WTC11 (cell line): ENCODE measurements around the gene NRXN3. TPM values are rescaled to one million over a fixed set of nuclear protein-coding genes. Genes with fewer than 3 reads are reported as not detected.

ENCODE experiments used
- ATAC-seq: fragments of 200-7000 bp; cut with Tn5 transposase; 2 replicates; pipeline ENCODE4 v1.10.0; 2021; ENCODE audit warnings: mild to moderate bottlenecking, moderate library complexity
- CTCF ChIA-PET: fragments of 300-600 bp; sonication (Branson Sonifier 250); formaldehyde crosslinking; loops from one replicate; lab custom pipeline; 2021; ENCODE audit warnings: antibody characterized with exemption; lab: Charles Lee
- POLR2A ChIA-PET: fragments of 350-600 bp; sonication (Branson Sonifier 250); formaldehyde crosslinking; loops from one replicate; lab custom pipeline; 2021; ENCODE audit warnings: antibody characterized with exemption; lab: Charles Lee
- DNase-seq: peaks from one replicate; pipeline ENCODE4 v3.0.0; 2021; ENCODE audit warnings: low spot score
- H3K27ac Mint-ChIP-seq: 2 replicates; pipeline ENCODE4 v1.8.0; 2021; ENCODE audit warnings: mixed read lengths
- H3K27me3 Mint-ChIP-seq: 2 replicates; pipeline ENCODE4 v1.8.0; 2021; ENCODE audit warnings: low read depth, mild to moderate bottlenecking, moderate library complexity, mixed read lengths
- H3K36me3 Mint-ChIP-seq: 2 replicates; pipeline ENCODE4 v1.8.0; 2021; ENCODE audit warnings: mixed read lengths
- H3K4me1 Mint-ChIP-seq: 2 replicates; pipeline ENCODE4 v1.8.0; 2022; ENCODE audit warnings: mixed read lengths
- H3K4me3 Mint-ChIP-seq: 2 replicates; pipeline ENCODE4 v1.8.0; 2021; ENCODE audit warnings: mild to moderate bottlenecking, moderate library complexity, mixed read lengths
- H3K9me3 Mint-ChIP-seq: 2 replicates; pipeline ENCODE4 v1.8.0; 2021; ENCODE audit warnings: mixed read lengths
- ATF6 ChIP-seq: sonication (generic); formaldehyde crosslinking; IDR thresholded peaks from 2 replicates; pipeline ENCODE4 v1.8.1; 2023; ENCODE audit warnings: mild to moderate bottlenecking, missing genetic modification reagents
- CREB1 ChIP-seq: sonication (generic); formaldehyde crosslinking; IDR thresholded peaks from 2 replicates; pipeline ENCODE4 v1.8.0; 2023; ENCODE audit warnings: mild to moderate bottlenecking, missing genetic modification reagents
- JAZF1 ChIP-seq: fragments of 250-450 bp; sonication (Bioruptor Pico); IDR thresholded peaks from 2 replicates; pipeline ENCODE4 v1.9.0; 2021; ENCODE audit warnings: moderate library complexity, mild to moderate bottlenecking, inconsistent platforms
- KAT7 ChIP-seq: sonication (generic); formaldehyde crosslinking; IDR thresholded peaks from 2 replicates; pipeline ENCODE4 v1.8.1; 2023; ENCODE audit warnings: missing genetic modification reagents, mild to moderate bottlenecking, borderline replicate concordance
- ZNF281 ChIP-seq: sonication (generic); formaldehyde crosslinking; IDR thresholded peaks from 2 replicates; pipeline ENCODE4 v1.8.0; 2023; ENCODE audit warnings: mild to moderate bottlenecking, missing genetic modification reagents
- ZNF512 ChIP-seq: sonication (generic); formaldehyde crosslinking; IDR thresholded peaks from 2 replicates; pipeline ENCODE4 v1.8.1; 2022; ENCODE audit warnings: missing genetic modification reagents, borderline replicate concordance
- total RNA-seq: library from RNA; stranded (reverse); gene quantifications from 3 replicates; pipeline ENCODE4 v1.2.3, GENCODE V29; 2021
- TF ChIP-seq, protein P1 (sequence below): sonication (generic); formaldehyde crosslinking; IDR thresholded peaks from 2 replicates; pipeline ENCODE4 v1.8.0; 2023; ENCODE audit warnings: missing genetic modification reagents, mild to moderate bottlenecking, borderline replicate concordance
- TF ChIP-seq, protein P2 (sequence below): sonication (generic); formaldehyde crosslinking; IDR thresholded peaks from 2 replicates; pipeline ENCODE4 v1.8.1; 2023; ENCODE audit warnings: mild to moderate bottlenecking, missing genetic modification reagents, moderate library complexity
- TF ChIP-seq, protein P3 (sequence below): sonication (generic); formaldehyde crosslinking; IDR thresholded peaks from 2 replicates; pipeline ENCODE4 v1.8.0; 2022; ENCODE audit warnings: mild to moderate bottlenecking, missing genetic modification reagents
- TF ChIP-seq, protein P4 (sequence below): fragments of 250-450 bp; sonication (Bioruptor Pico); IDR thresholded peaks from 2 replicates; pipeline ENCODE4 v1.9.0; 2021; ENCODE audit warnings: mild to moderate bottlenecking, borderline replicate concordance

NRXN3 gene
- total RNA-seq, 1 experiment from 2014 or later, result 3.0 TPM

GRCh38 chr14:78947681-78948080 lies 777.5 kb downstream of the NRXN3 start:
- no peak for DNase-seq
- no peak for TF ChIP-seq ZNF512 (CRISPR knock-in tag)
- TF ChIP-seq, protein P1, sequence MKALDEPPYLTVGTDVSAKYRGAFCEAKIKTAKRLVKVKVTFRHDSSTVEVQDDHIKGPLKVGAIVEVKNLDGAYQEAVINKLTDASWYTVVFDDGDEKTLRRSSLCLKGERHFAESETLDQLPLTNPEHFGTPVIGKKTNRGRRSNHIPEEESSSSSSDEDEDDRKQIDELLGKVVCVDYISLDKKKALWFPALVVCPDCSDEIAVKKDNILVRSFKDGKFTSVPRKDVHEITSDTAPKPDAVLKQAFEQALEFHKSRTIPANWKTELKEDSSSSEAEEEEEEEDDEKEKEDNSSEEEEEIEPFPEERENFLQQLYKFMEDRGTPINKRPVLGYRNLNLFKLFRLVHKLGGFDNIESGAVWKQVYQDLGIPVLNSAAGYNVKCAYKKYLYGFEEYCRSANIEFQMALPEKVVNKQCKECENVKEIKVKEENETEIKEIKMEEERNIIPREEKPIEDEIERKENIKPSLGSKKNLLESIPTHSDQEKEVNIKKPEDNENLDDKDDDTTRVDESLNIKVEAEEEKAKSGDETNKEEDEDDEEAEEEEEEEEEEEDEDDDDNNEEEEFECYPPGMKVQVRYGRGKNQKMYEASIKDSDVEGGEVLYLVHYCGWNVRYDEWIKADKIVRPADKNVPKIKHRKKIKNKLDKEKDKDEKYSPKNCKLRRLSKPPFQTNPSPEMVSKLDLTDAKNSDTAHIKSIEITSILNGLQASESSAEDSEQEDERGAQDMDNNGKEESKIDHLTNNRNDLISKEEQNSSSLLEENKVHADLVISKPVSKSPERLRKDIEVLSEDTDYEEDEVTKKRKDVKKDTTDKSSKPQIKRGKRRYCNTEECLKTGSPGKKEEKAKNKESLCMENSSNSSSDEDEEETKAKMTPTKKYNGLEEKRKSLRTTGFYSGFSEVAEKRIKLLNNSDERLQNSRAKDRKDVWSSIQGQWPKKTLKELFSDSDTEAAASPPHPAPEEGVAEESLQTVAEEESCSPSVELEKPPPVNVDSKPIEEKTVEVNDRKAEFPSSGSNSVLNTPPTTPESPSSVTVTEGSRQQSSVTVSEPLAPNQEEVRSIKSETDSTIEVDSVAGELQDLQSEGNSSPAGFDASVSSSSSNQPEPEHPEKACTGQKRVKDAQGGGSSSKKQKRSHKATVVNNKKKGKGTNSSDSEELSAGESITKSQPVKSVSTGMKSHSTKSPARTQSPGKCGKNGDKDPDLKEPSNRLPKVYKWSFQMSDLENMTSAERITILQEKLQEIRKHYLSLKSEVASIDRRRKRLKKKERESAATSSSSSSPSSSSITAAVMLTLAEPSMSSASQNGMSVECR, result no peak
- no peak for TF ChIP-seq ZNF281
- TF ChIP-seq JAZF1, result no peak
- no peak for TF ChIP-seq CREB1
- TF ChIP-seq, protein P2, sequence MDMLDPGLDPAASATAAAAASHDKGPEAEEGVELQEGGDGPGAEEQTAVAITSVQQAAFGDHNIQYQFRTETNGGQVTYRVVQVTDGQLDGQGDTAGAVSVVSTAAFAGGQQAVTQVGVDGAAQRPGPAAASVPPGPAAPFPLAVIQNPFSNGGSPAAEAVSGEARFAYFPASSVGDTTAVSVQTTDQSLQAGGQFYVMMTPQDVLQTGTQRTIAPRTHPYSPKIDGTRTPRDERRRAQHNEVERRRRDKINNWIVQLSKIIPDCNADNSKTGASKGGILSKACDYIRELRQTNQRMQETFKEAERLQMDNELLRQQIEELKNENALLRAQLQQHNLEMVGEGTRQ (CRISPR knock-in tag), result no peak
- TF ChIP-seq KAT7 (CRISPR knock-in tag), result no peak
- TF ChIP-seq, protein P3, sequence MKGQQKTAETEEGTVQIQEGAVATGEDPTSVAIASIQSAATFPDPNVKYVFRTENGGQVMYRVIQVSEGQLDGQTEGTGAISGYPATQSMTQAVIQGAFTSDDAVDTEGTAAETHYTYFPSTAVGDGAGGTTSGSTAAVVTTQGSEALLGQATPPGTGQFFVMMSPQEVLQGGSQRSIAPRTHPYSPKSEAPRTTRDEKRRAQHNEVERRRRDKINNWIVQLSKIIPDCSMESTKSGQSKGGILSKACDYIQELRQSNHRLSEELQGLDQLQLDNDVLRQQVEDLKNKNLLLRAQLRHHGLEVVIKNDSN (CRISPR knock-in tag), result no peak
- no peak for TF ChIP-seq ATF6 (CRISPR knock-in tag)
- TF ChIP-seq, protein P4, sequence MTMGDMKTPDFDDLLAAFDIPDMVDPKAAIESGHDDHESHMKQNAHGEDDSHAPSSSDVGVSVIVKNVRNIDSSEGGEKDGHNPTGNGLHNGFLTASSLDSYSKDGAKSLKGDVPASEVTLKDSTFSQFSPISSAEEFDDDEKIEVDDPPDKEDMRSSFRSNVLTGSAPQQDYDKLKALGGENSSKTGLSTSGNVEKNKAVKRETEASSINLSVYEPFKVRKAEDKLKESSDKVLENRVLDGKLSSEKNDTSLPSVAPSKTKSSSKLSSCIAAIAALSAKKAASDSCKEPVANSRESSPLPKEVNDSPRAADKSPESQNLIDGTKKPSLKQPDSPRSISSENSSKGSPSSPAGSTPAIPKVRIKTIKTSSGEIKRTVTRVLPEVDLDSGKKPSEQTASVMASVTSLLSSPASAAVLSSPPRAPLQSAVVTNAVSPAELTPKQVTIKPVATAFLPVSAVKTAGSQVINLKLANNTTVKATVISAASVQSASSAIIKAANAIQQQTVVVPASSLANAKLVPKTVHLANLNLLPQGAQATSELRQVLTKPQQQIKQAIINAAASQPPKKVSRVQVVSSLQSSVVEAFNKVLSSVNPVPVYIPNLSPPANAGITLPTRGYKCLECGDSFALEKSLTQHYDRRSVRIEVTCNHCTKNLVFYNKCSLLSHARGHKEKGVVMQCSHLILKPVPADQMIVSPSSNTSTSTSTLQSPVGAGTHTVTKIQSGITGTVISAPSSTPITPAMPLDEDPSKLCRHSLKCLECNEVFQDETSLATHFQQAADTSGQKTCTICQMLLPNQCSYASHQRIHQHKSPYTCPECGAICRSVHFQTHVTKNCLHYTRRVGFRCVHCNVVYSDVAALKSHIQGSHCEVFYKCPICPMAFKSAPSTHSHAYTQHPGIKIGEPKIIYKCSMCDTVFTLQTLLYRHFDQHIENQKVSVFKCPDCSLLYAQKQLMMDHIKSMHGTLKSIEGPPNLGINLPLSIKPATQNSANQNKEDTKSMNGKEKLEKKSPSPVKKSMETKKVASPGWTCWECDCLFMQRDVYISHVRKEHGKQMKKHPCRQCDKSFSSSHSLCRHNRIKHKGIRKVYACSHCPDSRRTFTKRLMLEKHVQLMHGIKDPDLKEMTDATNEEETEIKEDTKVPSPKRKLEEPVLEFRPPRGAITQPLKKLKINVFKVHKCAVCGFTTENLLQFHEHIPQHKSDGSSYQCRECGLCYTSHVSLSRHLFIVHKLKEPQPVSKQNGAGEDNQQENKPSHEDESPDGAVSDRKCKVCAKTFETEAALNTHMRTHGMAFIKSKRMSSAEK (CRISPR knock-in tag), result no peak
- Mint-ChIP-seq H3K27ac (no peak overlapping the region), H3K4me3 (no peak overlapping the region), H3K36me3 (no peaks in the 10 kb centered on the region), H3K9me3 (no peaks in the 10 kb centered on the region), H3K27me3 (no peaks in the 10 kb centered on the region; the same call in 1 of the 2 replicates), H3K4me1 (no peaks in the 10 kb centered on the region)
- ATAC-seq, result no peak
- POLR2A ChIA-PET, result interaction anchor here (0.7 kb wide), 1 partner anchor 1044 kb away, joined by 8 read pairs; no protein-coding TSS in a partner anchor
- CTCF ChIA-PET, result no interaction called here
